ENCODE measurements around the gene FAM228B. TPM values are rescaled to one million over a fixed set of nuclear protein-coding genes. Genes with fewer than 3 reads are reported as not detected.
"Not testable (repeated sequence)": the region's sequence is repeated elsewhere in the genome, so short reads cannot be mapped to it uniquely, and the experiment has no call there.

FAM228B gene
- total RNA-seq, 1 donor from 2014 or later, result 61.4 TPM

DNA sequence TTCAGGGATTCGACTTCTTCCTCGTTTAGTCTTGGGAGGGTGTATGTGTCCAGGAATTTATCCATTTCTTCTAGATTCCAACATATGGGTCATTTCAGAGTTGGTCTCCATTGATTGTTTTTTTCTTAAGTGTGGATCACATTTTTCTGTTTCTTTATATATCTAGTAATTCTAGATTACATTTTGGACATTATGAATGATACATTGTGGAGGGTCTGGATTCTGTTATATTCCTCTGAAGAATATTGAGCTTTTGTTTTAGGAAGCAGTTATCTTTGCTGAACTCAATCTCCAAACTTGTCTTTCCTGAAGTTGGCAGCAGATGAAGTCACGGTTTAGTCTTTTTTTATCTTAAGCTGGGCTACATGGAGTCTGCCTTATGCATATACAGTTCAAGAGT is 9.3 kb downstream of the FAM228B start:
- DNase-seq (ENCODE audit: low spot score) (no peak), ATAC-seq (no peak)
- intact Hi-C loops (cut with DNase I), result no loop called here

GRCh38 chr2:24140305-24140704 is 17.0 kb downstream of the FAM228B start:
- intact Hi-C loops (cut with DNase I); ATAC-seq; DNase-seq (ENCODE audit: low spot score): not testable (repeated sequence)

GRCh38 chr2:24147364-24147763 is 24.1 kb downstream of the FAM228B start:
- DNase-seq (ENCODE audit: low spot score) (no peak), ATAC-seq (no peak)
- intact Hi-C loops (cut with DNase I), result no loop called here

- no peak for DNase-seq (ENCODE audit: low spot score)
- intact Hi-C loops (cut with DNase I), result no loop called here
- ATAC-seq, result no peak
Measured at GRCh38 chr2:24152413-24153197, 29.3 kb downstream of the FAM228B start.

- intact Hi-C loops (cut with DNase I), result no loop called here
- DNase-seq (ENCODE audit: low spot score) (no peak), ATAC-seq (no peak)
Measured at GRCh38 chr2:24153478-24153877, 30.2 kb downstream of the FAM228B start.

DNA sequence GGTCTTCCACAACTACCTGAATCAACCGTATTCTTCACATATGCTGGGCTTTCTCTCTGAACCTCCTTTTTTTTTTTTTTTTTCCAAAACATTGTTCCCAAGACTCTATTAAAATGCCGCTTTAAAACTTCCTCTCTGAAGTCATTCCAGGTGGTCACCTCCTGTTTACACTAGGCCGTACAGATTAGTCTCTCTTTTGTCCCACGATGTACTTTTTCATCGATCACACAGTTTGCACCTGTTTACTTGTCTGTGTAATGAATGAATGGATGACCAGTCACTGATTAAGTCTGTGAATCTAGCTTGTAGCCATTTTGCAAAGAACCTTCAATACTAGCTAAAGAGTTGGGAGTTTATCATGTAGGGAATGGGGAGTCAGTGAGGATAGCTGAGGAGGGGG is 34.9 kb downstream of the FAM228B start:
- no peak for DNase-seq (ENCODE audit: low spot score)
- ATAC-seq, result no peak
- intact Hi-C loops (cut with DNase I), result no loop called here

- no peak for ATAC-seq
- intact Hi-C loops (cut with DNase I), result no loop called here
Measured at GRCh38 chr2:24159708-24160107, 36.4 kb downstream of the FAM228B start.

DNA sequence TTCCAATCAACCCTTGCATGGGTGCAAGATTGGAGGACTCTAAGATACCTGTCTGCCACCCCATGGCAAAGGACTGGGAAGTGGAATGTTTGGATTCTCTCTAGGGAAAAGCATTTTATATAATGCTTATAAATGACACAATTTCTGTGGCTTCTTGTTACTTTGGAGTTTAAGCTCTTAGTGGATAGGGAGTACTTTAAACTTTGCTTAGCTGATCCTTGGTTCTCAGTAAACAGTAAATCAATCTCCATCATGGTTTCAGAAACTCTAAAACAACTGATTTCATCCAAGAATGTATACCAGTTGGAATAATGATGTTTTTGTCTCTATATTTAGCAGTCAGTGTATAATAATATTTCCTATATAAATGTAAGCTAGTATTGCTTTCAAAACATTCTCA is 37.5 kb downstream of the FAM228B start:
- no peak for ATAC-seq
- intact Hi-C loops (cut with DNase I), result no loop called here
- no peak for DNase-seq (ENCODE audit: low spot score)

More at GRCh38 chr2:24159708-24160107, 36.4 kb downstream of the FAM228B start:
- DNase-seq (ENCODE audit: low spot score), result no peak

- no peak for DNase-seq (ENCODE audit: low spot score)
- no peak for ATAC-seq
- intact Hi-C loops (cut with DNase I), result no loop called here
Measured at GRCh38 chr2:24162494-24162893, 39.2 kb downstream of the FAM228B start.

GRCh38 chr2:24163186-24163585 is 39.9 kb downstream of the FAM228B start:
- intact Hi-C loops (cut with DNase I), result no loop called here
- ATAC-seq, result no peak
- no peak for DNase-seq (ENCODE audit: low spot score)

DNA sequence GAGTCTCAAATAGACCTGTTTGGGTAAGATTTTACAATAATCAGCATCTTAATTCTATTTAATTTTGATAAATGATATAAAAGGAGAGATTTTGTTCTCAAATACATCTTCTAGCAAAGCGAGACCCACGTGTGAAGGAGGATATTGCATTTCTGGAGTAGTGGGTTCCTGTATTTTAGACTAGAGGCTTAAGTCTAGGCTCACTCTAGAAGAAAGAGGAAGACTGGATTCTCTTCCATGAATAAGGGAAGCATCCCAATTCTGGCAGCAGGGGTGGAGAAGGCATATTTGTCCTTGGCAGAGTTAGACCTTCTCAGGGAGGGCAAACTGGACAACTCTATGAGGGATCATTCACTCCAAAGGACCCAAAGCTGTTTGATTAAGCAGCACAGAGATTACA is 40.3 kb downstream of the FAM228B start:
- no peak for ATAC-seq
- DNase-seq (ENCODE audit: low spot score), result no peak
- intact Hi-C loops (cut with DNase I), result no loop called here

- ATAC-seq (peak; percentile 53), DNase-seq (ENCODE audit: low spot score) (no peak)
- intact Hi-C loops (cut with DNase I), result no loop called here
Measured at GRCh38 chr2:24164416-24164973, 41.2 kb downstream of the FAM228B start.

DNA sequence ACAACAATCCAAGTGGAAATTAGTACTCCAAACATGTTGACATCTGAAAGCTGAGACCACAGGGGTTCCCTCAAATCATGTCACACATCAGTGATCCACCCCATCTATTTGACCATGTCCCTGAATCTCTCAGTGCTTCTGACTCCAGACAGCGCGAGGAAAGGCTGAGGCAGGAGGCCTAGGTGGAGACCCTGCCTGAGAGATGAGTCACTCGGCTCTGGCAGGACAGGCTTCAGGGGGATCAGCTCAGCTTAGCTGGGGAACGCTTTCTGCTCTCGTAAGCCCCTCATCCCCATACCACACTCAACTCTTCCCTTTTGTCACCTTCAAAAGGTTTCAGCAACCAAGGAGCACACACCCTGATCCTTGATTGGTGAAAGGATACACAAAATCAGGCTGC is 45.8 kb downstream of the FAM228B start:
- ATAC-seq (no peak), DNase-seq (ENCODE audit: low spot score) (no peak)
- intact Hi-C loops (cut with DNase I), result no loop called here

DNA sequence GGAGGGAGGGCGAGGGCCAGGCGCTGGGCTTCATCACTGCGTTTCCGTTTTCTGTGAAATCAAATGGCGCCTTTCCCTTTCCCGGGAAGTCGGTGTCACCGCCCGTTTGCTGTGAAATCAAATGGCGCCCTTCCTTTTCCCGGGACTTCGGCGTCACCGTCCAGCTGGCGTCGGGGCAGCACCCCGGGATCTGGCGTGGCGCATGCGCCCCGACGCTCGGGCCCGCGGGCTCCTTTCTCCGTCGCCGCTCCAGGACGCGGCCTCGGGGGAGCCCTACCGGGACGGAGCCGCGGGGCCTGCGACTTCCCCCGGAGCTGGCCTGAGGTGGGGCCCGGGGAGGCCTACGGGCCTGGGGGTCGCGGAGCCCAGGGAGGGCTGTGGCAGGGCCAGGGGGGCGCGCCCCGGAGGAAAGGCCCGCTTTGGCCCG is 51.6 kb downstream of the FAM228B start, which contains the start of gene FAM228A:
TSS of gene FAM228A (plus strand) at position 203 of the 427 bp plus-strand sequence. CDS start 428 bp downstream, outside the sequence.
- intact Hi-C loops (cut with DNase I), result no loop called here
- DNase-seq (ENCODE audit: low spot score), result no peak
- no peak for ATAC-seq

DNA sequence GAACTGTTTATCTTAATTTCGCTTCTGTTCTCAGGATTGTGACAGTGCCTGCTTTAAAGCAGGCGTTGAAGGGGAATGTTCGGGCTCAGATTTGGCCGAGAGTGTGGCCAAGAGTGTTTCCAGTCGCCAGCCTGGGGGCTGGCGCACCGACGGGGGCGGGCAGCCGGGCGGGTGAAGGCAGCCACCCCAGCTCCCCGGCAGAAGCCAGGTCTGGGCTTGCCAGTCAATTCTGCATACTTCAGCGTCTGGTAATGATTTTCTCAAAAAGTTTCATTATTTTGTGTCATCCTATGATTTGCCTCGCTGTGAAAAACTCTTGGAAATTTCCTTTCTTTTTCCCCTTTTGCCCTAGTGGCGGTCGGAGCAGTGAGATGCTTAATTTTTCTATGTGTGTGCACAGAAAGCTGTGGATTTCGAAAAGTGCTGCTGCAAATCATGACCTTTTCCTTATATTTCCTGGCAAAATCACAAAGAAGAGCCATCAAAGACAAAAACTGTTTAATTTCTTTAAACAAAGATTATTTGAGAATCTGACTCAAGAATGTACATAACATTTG is 52.4 kb downstream of the FAM228B start:
- no peak for DNase-seq (ENCODE audit: low spot score)
- intact Hi-C loops (cut with DNase I), result no loop called here
- ATAC-seq, result no peak

- intact Hi-C loops (cut with DNase I), result no loop called here
- ATAC-seq, result no peak
Measured at GRCh38 chr2:24176326-24176725, 53.1 kb downstream of the FAM228B start.

GRCh38 chr2:24179683-24180082 is 56.4 kb downstream of the FAM228B start:
- no peak for ATAC-seq
- no peak for DNase-seq (ENCODE audit: low spot score)
- intact Hi-C loops (cut with DNase I), result no loop called here

More at GRCh38 chr2:24176326-24176725, 53.1 kb downstream of the FAM228B start:
- DNase-seq (ENCODE audit: low spot score), result no peak

- ATAC-seq, result no peak
- intact Hi-C loops (cut with DNase I), result no loop called here
- no peak for DNase-seq (ENCODE audit: low spot score)
Measured at GRCh38 chr2:24181849-24182248, 58.6 kb downstream of the FAM228B start.

GRCh38 chr2:24182507-24182906 is 59.2 kb downstream of the FAM228B start:
- ATAC-seq (no peak), DNase-seq (ENCODE audit: low spot score) (no peak)
- intact Hi-C loops (cut with DNase I), result no loop called here

DNA sequence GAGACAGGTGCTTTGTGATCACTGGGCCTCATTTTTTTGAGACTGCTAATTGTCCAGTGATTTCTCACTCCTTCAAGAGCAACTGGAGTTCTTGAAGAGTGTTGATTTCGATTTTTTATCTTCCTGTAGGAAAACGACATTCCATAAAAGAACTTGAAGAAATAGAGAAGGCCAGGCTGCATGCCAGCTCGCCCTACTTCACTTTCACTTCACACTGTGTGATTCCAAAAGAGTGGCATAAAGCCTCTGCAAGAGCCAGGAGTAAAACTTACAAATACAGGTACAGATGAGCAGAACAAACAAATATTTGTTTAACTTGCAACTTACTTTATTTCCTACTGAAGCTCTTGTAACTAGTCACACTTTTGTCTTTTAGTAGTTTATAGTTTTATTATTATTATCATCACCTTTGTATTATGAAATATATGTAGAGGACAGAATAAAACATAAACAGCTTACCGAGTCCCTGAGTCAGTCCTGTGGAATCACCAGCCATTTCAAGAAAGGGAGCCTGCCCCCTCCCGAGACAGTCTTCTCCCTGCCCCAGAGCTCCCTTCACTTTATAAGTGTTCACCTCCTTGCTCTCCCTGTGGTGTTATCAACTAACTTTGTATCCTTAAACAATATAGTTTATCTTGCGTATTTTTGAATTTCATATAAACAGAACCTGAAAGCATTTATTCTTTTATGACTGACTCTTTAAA is 60.2 kb downstream of the FAM228B start:
- ATAC-seq (no peak), DNase-seq (ENCODE audit: low spot score) (no peak)
- intact Hi-C loops (cut with DNase I), result no loop called here
